Measurements from ENCODE around the gene KPNA1. TPM values are rescaled to one million over a fixed set of nuclear protein-coding genes. Genes with fewer than 3 reads are reported as not detected.

KPNA1 gene
- total RNA-seq, 1 experiment from 2014 or later: 58.8 TPM

DNA sequence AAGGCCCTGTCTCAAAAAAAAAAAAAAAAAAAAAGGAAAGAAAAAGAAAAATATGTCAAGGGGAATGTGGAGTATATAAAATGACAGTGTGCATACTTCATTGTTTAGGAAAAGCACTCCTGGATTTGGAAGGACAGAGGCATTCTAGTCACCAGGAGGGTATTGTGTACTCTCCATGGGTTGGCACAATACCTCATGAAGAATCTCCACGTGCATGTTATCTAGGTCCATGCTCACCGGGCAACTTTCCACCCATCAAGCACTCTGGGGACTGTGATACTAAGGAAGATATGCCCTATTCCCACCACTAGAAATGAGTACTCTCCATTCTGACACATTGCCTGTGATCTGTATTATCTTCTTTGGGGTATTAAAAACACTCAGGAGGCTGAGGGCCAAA is 15.4 kb upstream of the KPNA1 start:
- H3K4me3 Mint-ChIP-seq: no peak overlapping the region
- H3K36me3 Mint-ChIP-seq: no peaks in the 10 kb centered on the region
- no peak overlapping the region for H3K27ac Mint-ChIP-seq
- DNase-seq (ENCODE audit: low spot score) (no peak), ATAC-seq (no peak)
- ChIA-PET CTCF (no interaction called here), POLR2A (no interaction called here)
- no peaks in the 10 kb centered on the region for H3K27me3 Mint-ChIP-seq (ENCODE audit: low read depth)
- 0 out of 2 replicates have a peak, but pooled peaks cover 1% of the 10 kb centered on the region for H3K4me1 Mint-ChIP-seq
- H3K9me3 Mint-ChIP-seq: no peaks in the 10 kb centered on the region
- TF ChIP-seq, protein P1, sequence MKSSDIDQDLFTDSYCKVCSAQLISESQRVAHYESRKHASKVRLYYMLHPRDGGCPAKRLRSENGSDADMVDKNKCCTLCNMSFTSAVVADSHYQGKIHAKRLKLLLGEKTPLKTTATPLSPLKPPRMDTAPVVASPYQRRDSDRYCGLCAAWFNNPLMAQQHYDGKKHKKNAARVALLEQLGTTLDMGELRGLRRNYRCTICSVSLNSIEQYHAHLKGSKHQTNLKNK (CRISPR knock-in tag; IDR thresholded peaks at IDR 0.05): no peak
- TF ChIP-seq ZNF671 (CRISPR knock-in tag; IDR thresholded peaks at IDR 0.05) (no peak), KAT7 (CRISPR knock-in tag; IDR thresholded peaks at IDR 0.05; ENCODE audit: borderline replicate concordance) (no peak), IRF2 (CRISPR knock-in tag; IDR thresholded peaks at IDR 0.05; ENCODE audit: borderline replicate concordance, low read depth) (no peak), ZNF219 (CRISPR knock-in tag; IDR thresholded peaks at IDR 0.05; ENCODE audit: borderline replicate concordance) (no peak), NR2C2 (CRISPR knock-in tag; IDR thresholded peaks at IDR 0.05) (no peak), GABPB1 (CRISPR knock-in tag; IDR thresholded peaks at IDR 0.05) (no peak), SOX15 (CRISPR knock-in tag; IDR thresholded peaks at IDR 0.05) (no peak), JUN (CRISPR knock-in tag; IDR thresholded peaks at IDR 0.05) (no peak), FOXP1 (CRISPR knock-in tag; IDR thresholded peaks at IDR 0.05; ENCODE audit: borderline replicate concordance) (no peak), JAZF1 (CRISPR knock-in tag; IDR thresholded peaks at IDR 0.05) (no peak), MYBL2 (CRISPR knock-in tag; IDR thresholded peaks at IDR 0.05) (no peak)
- TF ChIP-seq, protein P2, sequence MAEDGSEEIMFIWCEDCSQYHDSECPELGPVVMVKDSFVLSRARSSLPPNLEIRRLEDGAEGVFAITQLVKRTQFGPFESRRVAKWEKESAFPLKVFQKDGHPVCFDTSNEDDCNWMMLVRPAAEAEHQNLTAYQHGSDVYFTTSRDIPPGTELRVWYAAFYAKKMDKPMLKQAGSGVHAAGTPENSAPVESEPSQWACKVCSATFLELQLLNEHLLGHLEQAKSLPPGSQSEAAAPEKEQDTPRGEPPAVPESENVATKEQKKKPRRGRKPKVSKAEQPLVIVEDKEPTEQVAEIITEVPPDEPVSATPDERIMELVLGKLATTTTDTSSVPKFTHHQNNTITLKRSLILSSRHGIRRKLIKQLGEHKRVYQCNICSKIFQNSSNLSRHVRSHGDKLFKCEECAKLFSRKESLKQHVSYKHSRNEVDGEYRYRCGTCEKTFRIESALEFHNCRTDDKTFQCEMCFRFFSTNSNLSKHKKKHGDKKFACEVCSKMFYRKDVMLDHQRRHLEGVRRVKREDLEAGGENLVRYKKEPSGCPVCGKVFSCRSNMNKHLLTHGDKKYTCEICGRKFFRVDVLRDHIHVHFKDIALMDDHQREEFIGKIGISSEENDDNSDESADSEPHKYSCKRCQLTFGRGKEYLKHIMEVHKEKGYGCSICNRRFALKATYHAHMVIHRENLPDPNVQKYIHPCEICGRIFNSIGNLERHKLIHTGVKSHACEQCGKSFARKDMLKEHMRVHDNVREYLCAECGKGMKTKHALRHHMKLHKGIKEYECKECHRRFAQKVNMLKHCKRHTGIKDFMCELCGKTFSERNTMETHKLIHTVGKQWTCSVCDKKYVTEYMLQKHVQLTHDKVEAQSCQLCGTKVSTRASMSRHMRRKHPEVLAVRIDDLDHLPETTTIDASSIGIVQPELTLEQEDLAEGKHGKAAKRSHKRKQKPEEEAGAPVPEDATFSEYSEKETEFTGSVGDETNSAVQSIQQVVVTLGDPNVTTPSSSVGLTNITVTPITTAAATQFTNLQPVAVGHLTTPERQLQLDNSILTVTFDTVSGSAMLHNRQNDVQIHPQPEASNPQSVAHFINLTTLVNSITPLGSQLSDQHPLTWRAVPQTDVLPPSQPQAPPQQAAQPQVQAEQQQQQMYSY (CRISPR knock-in tag; IDR thresholded peaks at IDR 0.05): no peak
- TF ChIP-seq, protein P3, sequence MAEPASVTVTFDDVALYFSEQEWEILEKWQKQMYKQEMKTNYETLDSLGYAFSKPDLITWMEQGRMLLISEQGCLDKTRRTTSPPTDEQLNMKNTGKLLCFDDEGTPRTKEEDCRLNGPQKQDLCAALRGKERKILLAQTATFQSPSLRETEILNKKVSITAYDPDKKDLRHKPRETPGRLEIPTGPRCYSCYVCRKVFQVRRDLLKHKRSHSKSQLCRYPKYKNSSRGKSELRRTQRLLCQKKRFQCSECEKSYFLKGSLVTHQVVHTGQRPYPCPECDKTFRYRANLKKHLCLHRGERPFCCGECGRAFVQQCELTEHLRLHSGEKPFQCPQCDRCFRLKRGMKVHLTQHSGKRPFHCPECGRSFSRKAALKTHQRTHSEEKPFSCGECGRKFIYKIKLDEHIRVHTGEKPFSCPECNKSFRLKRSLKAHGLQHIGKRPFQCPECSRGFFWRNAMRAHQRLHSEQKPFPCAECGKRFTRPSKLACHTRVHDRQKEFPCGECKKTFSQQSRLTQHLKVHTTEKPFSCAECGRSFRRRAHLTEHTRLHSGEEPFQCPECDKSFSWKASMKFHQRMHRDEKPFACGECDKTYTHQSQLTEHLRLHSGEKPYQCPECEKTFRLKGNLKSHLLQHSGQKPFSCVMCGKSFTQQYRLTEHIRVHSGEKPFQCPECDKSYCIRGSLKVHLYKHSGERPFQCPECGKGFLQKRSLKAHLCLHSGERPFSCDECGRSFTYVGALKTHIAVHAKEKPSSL (CRISPR knock-in tag; conservative IDR thresholded peaks at IDR 0.05): no peak
- TF ChIP-seq, protein P4, sequence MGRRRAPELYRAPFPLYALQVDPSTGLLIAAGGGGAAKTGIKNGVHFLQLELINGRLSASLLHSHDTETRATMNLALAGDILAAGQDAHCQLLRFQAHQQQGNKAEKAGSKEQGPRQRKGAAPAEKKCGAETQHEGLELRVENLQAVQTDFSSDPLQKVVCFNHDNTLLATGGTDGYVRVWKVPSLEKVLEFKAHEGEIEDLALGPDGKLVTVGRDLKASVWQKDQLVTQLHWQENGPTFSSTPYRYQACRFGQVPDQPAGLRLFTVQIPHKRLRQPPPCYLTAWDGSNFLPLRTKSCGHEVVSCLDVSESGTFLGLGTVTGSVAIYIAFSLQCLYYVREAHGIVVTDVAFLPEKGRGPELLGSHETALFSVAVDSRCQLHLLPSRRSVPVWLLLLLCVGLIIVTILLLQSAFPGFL (CRISPR knock-in tag; IDR thresholded peaks at IDR 0.05; ENCODE audit: borderline replicate concordance): no peak
- TF ChIP-seq, protein P5, sequence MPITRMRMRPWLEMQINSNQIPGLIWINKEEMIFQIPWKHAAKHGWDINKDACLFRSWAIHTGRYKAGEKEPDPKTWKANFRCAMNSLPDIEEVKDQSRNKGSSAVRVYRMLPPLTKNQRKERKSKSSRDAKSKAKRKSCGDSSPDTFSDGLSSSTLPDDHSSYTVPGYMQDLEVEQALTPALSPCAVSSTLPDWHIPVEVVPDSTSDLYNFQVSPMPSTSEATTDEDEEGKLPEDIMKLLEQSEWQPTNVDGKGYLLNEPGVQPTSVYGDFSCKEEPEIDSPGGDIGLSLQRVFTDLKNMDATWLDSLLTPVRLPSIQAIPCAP (CRISPR knock-in tag; IDR thresholded peaks at IDR 0.05): no peak
- TF ChIP-seq, protein P6, sequence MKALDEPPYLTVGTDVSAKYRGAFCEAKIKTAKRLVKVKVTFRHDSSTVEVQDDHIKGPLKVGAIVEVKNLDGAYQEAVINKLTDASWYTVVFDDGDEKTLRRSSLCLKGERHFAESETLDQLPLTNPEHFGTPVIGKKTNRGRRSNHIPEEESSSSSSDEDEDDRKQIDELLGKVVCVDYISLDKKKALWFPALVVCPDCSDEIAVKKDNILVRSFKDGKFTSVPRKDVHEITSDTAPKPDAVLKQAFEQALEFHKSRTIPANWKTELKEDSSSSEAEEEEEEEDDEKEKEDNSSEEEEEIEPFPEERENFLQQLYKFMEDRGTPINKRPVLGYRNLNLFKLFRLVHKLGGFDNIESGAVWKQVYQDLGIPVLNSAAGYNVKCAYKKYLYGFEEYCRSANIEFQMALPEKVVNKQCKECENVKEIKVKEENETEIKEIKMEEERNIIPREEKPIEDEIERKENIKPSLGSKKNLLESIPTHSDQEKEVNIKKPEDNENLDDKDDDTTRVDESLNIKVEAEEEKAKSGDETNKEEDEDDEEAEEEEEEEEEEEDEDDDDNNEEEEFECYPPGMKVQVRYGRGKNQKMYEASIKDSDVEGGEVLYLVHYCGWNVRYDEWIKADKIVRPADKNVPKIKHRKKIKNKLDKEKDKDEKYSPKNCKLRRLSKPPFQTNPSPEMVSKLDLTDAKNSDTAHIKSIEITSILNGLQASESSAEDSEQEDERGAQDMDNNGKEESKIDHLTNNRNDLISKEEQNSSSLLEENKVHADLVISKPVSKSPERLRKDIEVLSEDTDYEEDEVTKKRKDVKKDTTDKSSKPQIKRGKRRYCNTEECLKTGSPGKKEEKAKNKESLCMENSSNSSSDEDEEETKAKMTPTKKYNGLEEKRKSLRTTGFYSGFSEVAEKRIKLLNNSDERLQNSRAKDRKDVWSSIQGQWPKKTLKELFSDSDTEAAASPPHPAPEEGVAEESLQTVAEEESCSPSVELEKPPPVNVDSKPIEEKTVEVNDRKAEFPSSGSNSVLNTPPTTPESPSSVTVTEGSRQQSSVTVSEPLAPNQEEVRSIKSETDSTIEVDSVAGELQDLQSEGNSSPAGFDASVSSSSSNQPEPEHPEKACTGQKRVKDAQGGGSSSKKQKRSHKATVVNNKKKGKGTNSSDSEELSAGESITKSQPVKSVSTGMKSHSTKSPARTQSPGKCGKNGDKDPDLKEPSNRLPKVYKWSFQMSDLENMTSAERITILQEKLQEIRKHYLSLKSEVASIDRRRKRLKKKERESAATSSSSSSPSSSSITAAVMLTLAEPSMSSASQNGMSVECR (CRISPR knock-in tag; IDR thresholded peaks at IDR 0.05; ENCODE audit: borderline replicate concordance): no peak
- TF ChIP-seq, protein P7, sequence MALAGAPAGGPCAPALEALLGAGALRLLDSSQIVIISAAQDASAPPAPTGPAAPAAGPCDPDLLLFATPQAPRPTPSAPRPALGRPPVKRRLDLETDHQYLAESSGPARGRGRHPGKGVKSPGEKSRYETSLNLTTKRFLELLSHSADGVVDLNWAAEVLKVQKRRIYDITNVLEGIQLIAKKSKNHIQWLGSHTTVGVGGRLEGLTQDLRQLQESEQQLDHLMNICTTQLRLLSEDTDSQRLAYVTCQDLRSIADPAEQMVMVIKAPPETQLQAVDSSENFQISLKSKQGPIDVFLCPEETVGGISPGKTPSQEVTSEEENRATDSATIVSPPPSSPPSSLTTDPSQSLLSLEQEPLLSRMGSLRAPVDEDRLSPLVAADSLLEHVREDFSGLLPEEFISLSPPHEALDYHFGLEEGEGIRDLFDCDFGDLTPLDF (CRISPR knock-in tag; IDR thresholded peaks at IDR 0.05): no peak
- TF ChIP-seq, protein P8, sequence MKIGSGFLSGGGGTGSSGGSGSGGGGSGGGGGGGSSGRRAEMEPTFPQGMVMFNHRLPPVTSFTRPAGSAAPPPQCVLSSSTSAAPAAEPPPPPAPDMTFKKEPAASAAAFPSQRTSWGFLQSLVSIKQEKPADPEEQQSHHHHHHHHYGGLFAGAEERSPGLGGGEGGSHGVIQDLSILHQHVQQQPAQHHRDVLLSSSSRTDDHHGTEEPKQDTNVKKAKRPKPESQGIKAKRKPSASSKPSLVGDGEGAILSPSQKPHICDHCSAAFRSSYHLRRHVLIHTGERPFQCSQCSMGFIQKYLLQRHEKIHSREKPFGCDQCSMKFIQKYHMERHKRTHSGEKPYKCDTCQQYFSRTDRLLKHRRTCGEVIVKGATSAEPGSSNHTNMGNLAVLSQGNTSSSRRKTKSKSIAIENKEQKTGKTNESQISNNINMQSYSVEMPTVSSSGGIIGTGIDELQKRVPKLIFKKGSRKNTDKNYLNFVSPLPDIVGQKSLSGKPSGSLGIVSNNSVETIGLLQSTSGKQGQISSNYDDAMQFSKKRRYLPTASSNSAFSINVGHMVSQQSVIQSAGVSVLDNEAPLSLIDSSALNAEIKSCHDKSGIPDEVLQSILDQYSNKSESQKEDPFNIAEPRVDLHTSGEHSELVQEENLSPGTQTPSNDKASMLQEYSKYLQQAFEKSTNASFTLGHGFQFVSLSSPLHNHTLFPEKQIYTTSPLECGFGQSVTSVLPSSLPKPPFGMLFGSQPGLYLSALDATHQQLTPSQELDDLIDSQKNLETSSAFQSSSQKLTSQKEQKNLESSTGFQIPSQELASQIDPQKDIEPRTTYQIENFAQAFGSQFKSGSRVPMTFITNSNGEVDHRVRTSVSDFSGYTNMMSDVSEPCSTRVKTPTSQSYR (CRISPR knock-in tag; IDR thresholded peaks at IDR 0.05): no peak

Measured in WTC11 (cell line).